CD14-positive monocyte (primary cell): ENCODE data around the gene BAG5. TPM values are rescaled to one million over a fixed set of nuclear protein-coding genes. Genes with fewer than 3 reads are reported as not detected.

Source experiments
- DNase-seq, 3 donors: peaks; one replicate each; pipeline ENCODE4 v3.0.0-alpha.2; 2011 to 2022
- H2AFZ ChIP-seq: 2 replicates; pipeline ENCODE4 v1.6.0; 2012; ENCODE audit warnings: mild to moderate bottlenecking, low read depth, low read length, inconsistent platforms; ENCODE audit not compliant: insufficient read depth, poor library complexity, severe bottlenecking
- H3K27ac ChIP-seq, 2 donors: 1 replicate in 1 of 2; 2 replicates in 1 of 2; pipeline ENCODE4 v1.5.1; 2012 to 2013; ENCODE audit warnings: low read length in 2 of 2, control low read depth in 1 of 2, inconsistent platforms in 1 of 2, low read depth in 1 of 2, mild to moderate bottlenecking in 1 of 2
- H3K27me3 ChIP-seq, 2 donors: one replicate each; pipeline versions ENCODE4 v1.6.0 to v1.6.1; 2011 to 2013; ENCODE audit warnings: low read length in 2 of 2; ENCODE audit not compliant: control insufficient read depth in 2 of 2, insufficient read depth in 2 of 2
- H3K36me3 ChIP-seq, 2 donors: replicated peaks in 1 of 2; 1 replicate in 1 of 2; 2 replicates in 1 of 2; pipeline versions ENCODE4 v1.5.1 to v1.6.1; 2012 to 2013; ENCODE audit warnings: low read length in 2 of 2, control low read depth in 1 of 2, inconsistent platforms in 1 of 2, mild to moderate bottlenecking in 1 of 2; ENCODE audit not compliant: insufficient read depth in 2 of 2, control insufficient read depth in 1 of 2
- H3K4me1 ChIP-seq, 2 donors: 1 replicate in 1 of 2; 2 replicates in 1 of 2; pipeline versions ENCODE4 v1.5.1 to v1.6.1; 2012 to 2013; ENCODE audit warnings: low read length in 2 of 2, control low read depth in 1 of 2, inconsistent platforms in 1 of 2, mild to moderate bottlenecking in 1 of 2, moderate library complexity in 1 of 2; ENCODE audit not compliant: insufficient read depth in 2 of 2, control insufficient read depth in 1 of 2
- H3K4me2 ChIP-seq: replicated peaks from 2 replicates; pipeline ENCODE3; 2012; ENCODE audit warnings: low read length, moderate library complexity, mild to moderate bottlenecking; ENCODE audit not compliant: poor library complexity, severe bottlenecking; ENCODE audit errors: extremely low read depth
- H3K4me3 ChIP-seq, 3 experiments: fragments of 200-600 bp in 1 of 3; sonication (generic) in 1 of 3; replicated peaks in 1 of 3; 1 replicate in 2 of 3; 2 replicates in 1 of 3; pipeline ENCODE4 v1.5.1; 2011 to 2013; ENCODE audit warnings: low read length in 3 of 3, mild to moderate bottlenecking in 3 of 3, control low read depth in 2 of 3, low read depth in 2 of 3, inconsistent platforms in 1 of 3, moderate library complexity in 1 of 3
- H3K79me2 ChIP-seq: 2 replicates; pipeline ENCODE4 v1.6.0; 2012; ENCODE audit warnings: mild to moderate bottlenecking, control low read depth, inconsistent platforms, low read length, moderate library complexity; ENCODE audit not compliant: insufficient read depth
- H3K9ac ChIP-seq: 2 replicates; pipeline ENCODE4 v1.6.0; 2017; ENCODE audit warnings: low read length, mild to moderate bottlenecking; ENCODE audit not compliant: insufficient read depth, poor library complexity, severe bottlenecking
- H3K9me3 ChIP-seq, 2 donors: replicated peaks in 1 of 2; 1 replicate in 1 of 2; 2 replicates in 1 of 2; pipeline versions ENCODE4 v1.5.1 to v1.6.1; 2012 to 2013; ENCODE audit warnings: low read length in 2 of 2, control low read depth in 1 of 2; ENCODE audit not compliant: control insufficient read depth in 1 of 2, insufficient read depth in 1 of 2
- H4K20me1 ChIP-seq: 2 replicates; pipeline ENCODE4 v1.6.0; 2012; ENCODE audit warnings: mild to moderate bottlenecking, low read length, control low read depth, moderate library complexity; ENCODE audit not compliant: insufficient read depth
- H3K27ac Mint-ChIP-seq, 7 donors: one replicate each; pipeline ENCODE4 v1.8.0; 2020; ENCODE audit warnings: mild to moderate bottlenecking in 7 of 7, mixed read lengths in 7 of 7, moderate library complexity in 6 of 7, inconsistent platforms in 2 of 7
- H3K27me3 Mint-ChIP-seq, 3 donors: one replicate each; pipeline ENCODE4 v1.8.0; 2021 to 2022; ENCODE audit warnings: low read depth in 3 of 3, mild to moderate bottlenecking in 3 of 3, mixed read lengths in 3 of 3, moderate library complexity in 3 of 3, inconsistent platforms in 1 of 3
- H3K36me3 Mint-ChIP-seq, 2 donors: one replicate each; pipeline ENCODE4 v1.8.0; 2020; ENCODE audit warnings: mixed read lengths in 2 of 2, inconsistent platforms in 1 of 2, mild to moderate bottlenecking in 1 of 2
- H3K4me1 Mint-ChIP-seq: one replicate; pipeline ENCODE4 v1.8.0; 2020; ENCODE audit warnings: mild to moderate bottlenecking, mixed read lengths
- H3K4me3 Mint-ChIP-seq, 2 donors: one replicate each; pipeline ENCODE4 v1.8.0; 2020; ENCODE audit warnings: mild to moderate bottlenecking in 2 of 2, mixed read lengths in 2 of 2, moderate library complexity in 1 of 2
- H3K9me3 Mint-ChIP-seq, 7 donors: one replicate each; pipeline ENCODE4 v1.8.0; 2020 to 2022; ENCODE audit warnings: mixed read lengths in 7 of 7, mild to moderate bottlenecking in 6 of 7, moderate library complexity in 6 of 7, inconsistent platforms in 2 of 7
- CTCF ChIP-seq: fragments of 200-600 bp; IDR thresholded peaks from one replicate; pipeline ENCODE4 v1.8.0; 2022; ENCODE audit warnings: antibody characterized with exemption, mild to moderate bottlenecking
- WGBS: methylation state at CpG from one replicate; pipeline ENCODE4 v1.1.5; 2013; ENCODE audit warnings: missing lambda C conversion rate; ENCODE audit not compliant: insufficient coverage; 5-methylcytosine and 5-hydroxymethylcytosine counted together
- intact Hi-C, 2 donors: fragments of 100-400 bp; cut with micrococcal nuclease; formaldehyde crosslinking; loops; one replicate each; pipeline versions ENCODE4 v1.15.0 to v1.15.1; 2023
- polyA plus RNA-seq, 3 donors: library from polyadenylated mRNA; depleted of rRNA in 1 of 3; unstranded in 2 of 3; stranded (reverse) in 1 of 3; fragments of 300-500 nt in 2 of 3; fragments of >200 nt in 1 of 3; fragmentation: Illumina TruSeq in 2 of 3; gene quantifications; 1 replicate in 2 of 3; 2 replicates in 1 of 3; pipeline ENCODE4 v1.2.3, GENCODE V29; 2012 to 2021

BAG5 gene
- polyA plus RNA-seq, 3 donors = 4.7 to 33.1 (median 30.1) TPM

GRCh38 chr14:103547455-103547940, 15.0 kb downstream of the BAG5 start:
- no peaks in the 10 kb centered on the region for H3K4me1 Mint-ChIP-seq
- Histone ChIP-seq H3K27me3 (no peaks in the 10 kb centered on the region), H3K36me3 (peaks cover 0 to 3% of the 10 kb centered on the region in 2 donors), H3K79me2 (no peaks in the 10 kb centered on the region), H3K4me1 (no peaks in the 10 kb centered on the region), H3K4me2 (no peak overlapping the region), H4K20me1 (peaks cover 30% of the 10 kb centered on the region), H3K4me3 (no peak overlapping the region), H3K27ac (no peak overlapping the region), H2AFZ (no peak overlapping the region), H3K9me3 (no peaks in the 10 kb centered on the region), H3K9ac (no peak overlapping the region)
- intact Hi-C loops = loop anchor here (2.0 to 5.0 kb wide), 2 partner anchors 45 to 47 kb away; no protein-coding TSS in a partner anchor
- peak overlapping the region in 1 of 7 donors; percentile 23 for H3K27ac Mint-ChIP-seq
- no peak for DNase-seq
- no peak for TF ChIP-seq CTCF
- no peaks in the 10 kb centered on the region for H3K9me3 Mint-ChIP-seq
- H3K27me3 Mint-ChIP-seq = peaks cover 0 to 4% (median 2%) of the 10 kb centered on the region in 3 donors
- 94% methylated on average over 11 of the region's 11 CpGs for WGBS
- no peak overlapping the region for H3K4me3 Mint-ChIP-seq
- no peaks in the 10 kb centered on the region for H3K36me3 Mint-ChIP-seq

GRCh38 chr14:103546652-103547454, 15.6 kb downstream of the BAG5 start:
- Histone ChIP-seq H2AFZ (no peak overlapping the region), H3K4me1 (no peaks in the 10 kb centered on the region), H3K9me3 (no peaks in the 10 kb centered on the region), H3K36me3 (no peaks in the 10 kb centered on the region), H4K20me1 (peaks cover 24% of the 10 kb centered on the region), H3K79me2 (no peaks in the 10 kb centered on the region), H3K4me2 (no peak overlapping the region), H3K27me3 (no peaks in the 10 kb centered on the region), H3K27ac (no peak overlapping the region), H3K9ac (no peak overlapping the region), H3K4me3 (no peak overlapping the region)
- H3K27ac Mint-ChIP-seq = no peak overlapping the region
- no peaks in the 10 kb centered on the region for H3K36me3 Mint-ChIP-seq
- TF ChIP-seq CTCF = peak; percentile 99
- H3K27me3 Mint-ChIP-seq = peaks cover 2 to 6% (median 2%) of the 10 kb centered on the region in 3 donors
- intact Hi-C loops = loop anchor here (1.0 to 5.0 kb wide), 4 partner anchors 28 to 46 kb away; no protein-coding TSS in a partner anchor
- DNase-seq = peak; percentile 44 to 60 (median 56)
- H3K9me3 Mint-ChIP-seq = no peaks in the 10 kb centered on the region
- H3K4me1 Mint-ChIP-seq = no peaks in the 10 kb centered on the region
- WGBS = 30% methylated on average over 18 of the region's 21 CpGs
- H3K4me3 Mint-ChIP-seq = no peak overlapping the region
